Activated CD4-positive, alpha-beta T cell treated with anti-CD3 and anti-CD28 coated beads for 24 hours (primary cell): ENCODE measurements around the gene CYP2A6.
"Not testable (repeated sequence)": the region's sequence is repeated elsewhere in the genome, so short reads cannot be mapped to it uniquely, and the experiment has no call there.

Source experiments
- DNase-seq, 2 donors: peaks; one replicate each; pipeline ENCODE4 v3.0.0-alpha.2; 2020; ENCODE audit warnings: low read depth in 2 of 2

CYP2A6 gene

DNA sequence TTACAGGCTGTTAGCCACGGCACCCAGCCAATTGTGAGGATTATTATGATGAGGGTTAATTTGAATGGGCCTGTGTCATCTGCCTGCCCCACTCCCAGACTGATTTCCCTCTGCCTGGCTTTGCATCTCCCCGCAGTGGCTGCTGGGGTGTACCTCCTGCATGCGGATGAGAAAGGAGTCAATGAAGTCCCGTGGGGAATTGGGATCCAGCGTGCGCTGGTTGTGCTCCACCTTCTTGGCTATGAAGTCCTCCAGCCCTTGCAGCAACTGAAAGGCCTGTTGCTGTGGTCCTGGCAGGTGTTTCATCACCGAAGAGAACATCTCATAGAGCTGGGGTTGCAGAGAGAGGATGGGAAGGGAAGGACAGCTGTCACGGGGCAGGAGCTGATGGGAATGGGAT is 3.5 kb downstream of the CYP2A6 start:
- DNase-seq: not testable (repeated sequence)

- peak; percentile 53 for DNase-seq
Measured at GRCh38 chr19:40843653-40844052, 6.6 kb downstream of the CYP2A6 start.

DNA sequence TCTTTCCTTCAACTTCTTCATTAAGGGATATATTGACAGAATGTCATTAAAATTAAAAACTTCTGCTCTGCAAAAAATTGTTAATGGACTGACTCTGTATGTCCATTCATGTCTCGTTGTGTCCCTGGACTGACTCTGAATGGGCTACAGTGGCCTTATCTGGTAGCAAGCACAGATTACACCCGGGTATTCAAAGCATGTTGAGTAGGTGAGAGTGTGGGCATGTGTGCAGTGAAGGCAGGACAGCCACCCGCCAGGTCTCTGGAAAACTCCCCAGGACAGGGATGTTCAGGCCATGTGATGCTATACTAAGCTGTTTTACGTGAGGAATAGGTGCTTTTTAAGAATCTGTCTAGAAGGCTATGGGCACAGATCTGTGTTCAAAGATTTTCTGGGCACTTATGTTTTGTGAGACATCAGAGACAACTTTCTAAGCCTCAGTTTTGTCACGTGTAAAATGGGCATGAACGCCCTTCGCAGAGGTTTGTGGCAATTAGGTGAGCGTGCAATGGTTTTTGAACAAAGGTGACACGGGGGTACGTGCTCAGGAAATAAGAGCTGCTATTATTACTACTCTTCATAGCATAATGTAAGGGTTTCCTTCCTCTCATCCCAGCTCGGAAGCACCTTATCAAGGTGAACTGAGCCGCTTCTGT is 7.1 kb downstream of the CYP2A6 start:
- DNase-seq: not testable (repeated sequence)

- DNase-seq: not testable (repeated sequence)
Measured at GRCh38 chr19:40842012-40842411, 8.2 kb downstream of the CYP2A6 start.

DNA sequence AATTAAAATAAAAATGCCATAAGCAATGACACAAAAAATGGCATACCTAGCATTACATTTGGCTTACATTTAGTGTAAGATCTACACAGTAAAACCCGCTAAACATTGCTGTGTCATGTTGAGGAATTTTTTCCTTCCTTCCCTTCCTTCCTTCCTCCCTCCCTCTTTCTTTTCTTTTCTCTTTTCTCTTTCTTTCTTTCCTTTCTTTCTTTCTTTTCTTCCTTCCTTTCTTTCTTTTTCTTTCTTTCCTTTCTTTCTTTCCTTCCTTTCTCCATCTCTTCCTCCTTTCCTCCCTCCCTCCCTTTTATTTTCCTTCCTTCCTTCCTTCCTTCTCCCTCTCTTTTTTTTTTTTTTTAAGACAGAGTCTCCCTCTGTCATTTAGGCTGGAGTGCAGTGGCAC is 11.8 kb downstream of the CYP2A6 start:
- DNase-seq: not testable (repeated sequence)

DNA sequence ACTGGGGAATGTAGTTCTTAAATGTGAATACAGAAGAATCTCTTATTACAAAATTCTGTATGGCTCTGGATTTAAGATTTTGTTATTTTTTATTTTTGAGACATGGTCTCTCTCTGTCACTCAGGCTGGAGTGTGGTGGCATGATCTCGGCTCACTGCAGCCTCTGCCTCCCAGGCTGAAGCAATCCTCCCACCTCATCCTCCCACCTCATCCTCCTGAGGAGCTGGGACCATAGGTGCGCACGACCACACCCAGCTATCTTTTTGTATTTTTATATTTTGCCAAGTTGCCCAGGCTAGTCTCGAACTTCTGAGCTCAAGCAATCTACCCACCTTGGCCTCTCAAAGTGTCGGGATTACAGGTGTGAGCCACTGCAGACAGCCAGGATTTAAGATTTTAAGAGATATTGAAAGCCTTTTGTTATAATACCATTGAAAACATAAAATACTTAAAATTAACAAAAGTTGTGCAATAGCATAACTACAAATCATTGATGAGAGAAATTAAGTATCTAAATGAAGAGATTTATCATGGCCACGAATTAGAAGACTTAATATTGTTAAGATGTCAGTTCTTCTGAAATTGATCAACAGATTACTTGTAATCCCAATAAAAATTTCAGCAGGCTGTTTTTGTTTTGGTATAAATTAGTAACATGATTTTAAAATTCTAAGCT is 13.4 kb downstream of the CYP2A6 start:
- DNase-seq: no peak

- not testable (repeated sequence) for DNase-seq
Measured at GRCh38 chr19:40833728-40834533, 16.3 kb downstream of the CYP2A6 start.

GRCh38 chr19:40832431-40832790 is 17.8 kb downstream of the CYP2A6 start:
- not testable (repeated sequence) for DNase-seq

DNA sequence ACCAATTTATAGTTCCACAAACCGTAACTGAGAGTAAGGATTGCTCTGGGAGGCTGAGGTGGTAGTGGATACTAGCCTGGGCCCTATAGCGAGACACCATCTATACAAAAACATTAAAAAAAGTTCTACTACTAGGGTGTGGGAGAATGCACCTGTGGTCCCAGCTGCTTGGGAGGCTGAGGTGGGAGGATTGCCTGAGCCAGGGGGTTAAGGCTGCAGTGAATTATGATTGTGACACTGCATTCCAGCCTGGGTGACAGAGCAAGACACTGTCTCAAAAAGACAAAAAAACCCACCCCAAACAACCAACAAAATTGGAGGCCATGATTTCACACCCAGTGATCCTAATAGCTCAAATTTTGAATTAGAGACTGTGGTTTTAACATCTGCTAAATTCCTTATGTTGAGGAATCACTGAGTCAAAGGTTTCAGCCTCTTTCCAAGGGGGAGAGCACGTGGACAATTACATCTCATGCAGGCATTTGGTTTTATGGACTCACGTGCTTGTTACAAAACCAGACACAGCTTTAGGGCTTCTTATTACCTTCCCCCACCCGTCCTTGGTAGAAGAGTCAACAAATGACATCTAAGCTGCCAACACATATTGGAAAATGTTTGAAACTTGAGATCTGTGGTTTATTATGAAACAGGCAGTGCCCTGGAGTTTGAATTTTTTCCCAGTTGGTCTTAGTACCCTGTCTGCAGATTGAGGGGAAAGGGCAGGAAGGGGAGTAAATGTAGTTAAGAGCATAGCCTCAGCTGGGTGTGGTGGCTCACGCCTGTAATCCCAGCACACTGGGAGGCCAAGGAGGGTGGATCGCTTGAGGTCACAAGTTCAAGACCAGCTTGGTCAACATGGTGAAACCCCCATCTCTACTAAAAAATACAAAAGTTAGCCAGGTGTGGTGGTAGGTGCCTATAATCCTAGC is 18.5 kb downstream of the CYP2A6 start:
- DNase-seq: no peak

GRCh38 chr19:40830741-40831140 is 19.5 kb downstream of the CYP2A6 start:
- DNase-seq: not testable (repeated sequence)

DNA sequence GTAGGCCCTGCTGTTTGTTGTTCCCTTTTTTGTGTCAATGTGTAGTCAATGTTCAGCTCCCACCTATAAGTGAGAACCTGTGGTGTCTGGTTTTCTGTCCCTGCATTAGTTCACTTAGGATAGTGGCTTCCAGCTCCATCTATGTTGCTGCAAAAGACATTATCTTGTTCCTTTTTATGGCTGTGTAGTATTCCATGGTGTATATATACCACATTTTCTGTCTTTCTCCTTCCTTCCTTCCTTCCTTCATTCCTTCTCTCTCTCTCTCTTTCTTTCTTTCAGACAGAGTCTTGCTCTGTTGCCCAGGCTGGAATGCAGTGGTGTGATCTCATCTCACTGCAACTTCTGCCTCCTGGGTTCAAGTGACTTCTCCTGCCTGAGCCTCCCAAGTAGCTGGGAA is 21.0 kb downstream of the CYP2A6 start:
- no peak for DNase-seq

- no peak for DNase-seq
Measured at GRCh38 chr19:40827386-40828247, 22.6 kb downstream of the CYP2A6 start.

DNA sequence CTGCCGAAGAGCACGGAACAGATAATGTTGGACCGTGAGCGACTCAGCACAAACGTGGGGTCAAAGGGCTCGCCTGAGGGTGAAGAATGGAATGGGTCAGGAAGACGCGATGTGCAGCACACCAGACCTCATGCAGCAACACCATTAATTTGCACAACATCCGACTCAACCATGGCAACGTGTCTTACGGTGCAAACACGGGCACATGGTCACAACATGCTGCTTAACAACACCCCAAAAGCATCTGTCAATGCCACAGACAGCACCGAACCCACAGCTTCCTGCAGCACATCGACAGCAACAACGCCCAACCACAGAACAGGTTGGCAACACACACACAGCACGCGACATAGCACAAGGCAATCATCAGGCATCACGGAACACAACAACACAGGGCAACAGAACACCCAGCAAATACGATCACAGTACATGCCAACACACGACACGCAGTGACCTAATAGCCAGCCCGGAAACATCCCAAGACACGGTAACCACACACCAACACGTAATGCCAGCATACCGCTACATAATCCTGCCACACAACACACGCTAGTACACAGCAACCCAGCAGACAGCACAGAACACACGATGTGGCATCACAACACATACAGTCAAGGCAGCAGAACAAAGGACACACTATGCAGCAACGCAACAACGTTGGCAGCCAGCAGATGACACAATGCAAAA is 23.4 kb downstream of the CYP2A6 start:
- not testable (repeated sequence) for DNase-seq

DNA sequence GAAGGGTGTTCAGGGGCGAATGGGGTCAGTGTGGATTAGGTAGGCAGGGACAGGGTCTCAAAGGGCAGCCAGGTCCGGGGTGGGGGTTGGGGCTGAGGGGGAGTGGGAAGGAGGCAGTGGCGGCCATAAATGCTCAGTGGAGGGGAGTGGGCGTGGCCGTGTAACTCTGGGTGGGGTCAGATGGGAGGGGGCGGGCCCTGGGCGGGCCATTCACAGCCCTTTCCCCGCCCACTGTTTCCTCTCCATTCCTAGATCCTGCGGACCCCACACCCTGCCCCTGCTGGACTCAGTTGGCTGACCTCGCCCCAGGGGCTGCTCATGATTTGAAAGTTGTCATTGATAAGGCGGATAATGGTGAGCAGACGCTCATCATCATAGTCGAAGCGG is 23.9 kb downstream of the CYP2A6 start:
- DNase-seq: not testable (repeated sequence)

DNA sequence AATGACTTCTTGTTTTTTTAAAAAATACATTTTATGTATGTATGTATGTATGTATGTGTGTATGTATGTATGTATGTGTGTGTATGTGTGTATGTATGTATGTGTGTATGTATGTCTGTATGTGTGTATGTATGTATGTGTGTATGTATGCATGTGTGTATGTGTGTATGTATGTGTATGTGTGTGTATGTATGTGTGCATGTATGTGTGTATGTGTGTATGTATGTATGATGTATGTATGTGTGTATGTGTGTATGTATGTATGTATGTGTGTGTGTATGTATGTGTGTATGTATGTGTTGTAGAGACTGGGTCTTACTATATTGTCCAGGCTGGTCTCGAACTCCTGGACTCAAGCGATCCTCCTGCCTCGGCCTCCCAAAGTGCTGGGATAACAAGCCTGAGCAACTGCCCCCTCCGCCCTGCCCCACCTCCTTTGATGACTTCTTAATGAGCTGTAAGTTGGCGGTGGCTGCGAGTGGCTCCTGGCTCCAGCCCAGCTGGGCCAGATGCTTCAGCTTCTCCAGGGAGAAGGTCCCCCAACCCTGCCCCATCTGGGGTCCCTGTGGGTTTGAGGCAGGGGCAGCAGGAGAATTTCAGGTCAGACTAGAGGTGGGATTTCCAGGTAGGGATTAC is 24.7 kb downstream of the CYP2A6 start:
- DNase-seq: not testable (repeated sequence)

- DNase-seq: not testable (repeated sequence)
Measured at GRCh38 chr19:40824916-40825315, 25.3 kb downstream of the CYP2A6 start.

GRCh38 chr19:40822704-40823553 is 27.3 kb downstream of the CYP2A6 start:
- not testable (repeated sequence) for DNase-seq

DNA sequence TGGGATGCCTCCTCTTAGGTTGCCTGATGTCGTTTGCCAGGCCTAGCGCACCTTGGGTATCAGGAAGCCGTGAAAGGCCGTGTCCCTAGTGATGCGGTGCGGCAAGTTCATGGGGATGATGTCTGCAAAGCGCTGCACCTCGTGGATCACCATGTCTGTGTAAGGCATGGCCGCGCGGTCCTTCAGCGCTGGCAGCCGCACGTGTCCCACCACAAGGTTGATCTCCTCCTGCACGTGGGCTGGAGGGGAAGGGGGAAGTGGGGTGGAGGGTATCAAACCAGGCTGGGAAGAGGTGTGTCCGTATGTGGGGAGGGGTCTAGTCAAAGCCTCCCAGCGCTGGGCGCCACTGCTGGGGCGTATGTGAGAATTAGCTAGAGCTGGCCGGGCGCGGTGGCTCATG is 28.1 kb downstream of the CYP2A6 start:
- no peak for DNase-seq
